HepG2 (cell line): ENCODE measurements around the gene ANKK1. TPM values are rescaled to one million over a fixed set of nuclear protein-coding genes. Genes with fewer than 3 reads are reported as not detected.

Source experiments
- ATAC-seq: fragments of 200-7000 bp; cut with Tn5 transposase; 3 replicates; pipeline ENCODE4 v1.9.1; 2020; ENCODE audit warnings: mild to moderate bottlenecking, moderate library complexity
- BruUV-seq: library from RNA; stranded (reverse); fragments of 400-500 nt; replicated peaks from 2 replicates; lab custom pipeline; 2021; lab: Mats Ljungman, UMichigan
- CTCF ChIA-PET: fragments of 300-600 bp; formaldehyde crosslinking; extraction: SDS; loops from one replicate; lab custom pipeline; 2021; ENCODE audit warnings: low total read pairs, inconsistent platforms, low intra/inter-chr PET ratio; lab: Yijun Ruan, JAX
- POLR2A ChIA-PET: fragments of 350-600 bp; sonication (Branson Sonifier 250); formaldehyde crosslinking; loops from one replicate; lab custom pipeline; 2020; ENCODE audit warnings: antibody characterized with exemption, inconsistent platforms; lab: Yijun Ruan, JAX
- DNase-seq: peaks from one replicate; pipeline ENCODE4 v3.0.0-alpha.2; 2015; ENCODE audit warnings: low spot score
- FAIRE-seq: peaks from 3 replicates; lab custom pipeline; 2011; peaks lifted over from hg19 to GRCh38; lab: Jason Lieb, UNC
- H2AFZ ChIP-seq: one replicate; pipeline ENCODE4 v1.6.1; 2011; ENCODE audit warnings: low read length, inconsistent platforms
- H3K27ac ChIP-seq: fragments of 300-600 bp; 3 replicates; pipeline ENCODE4 v1.8.0; 2011; ENCODE audit warnings: mixed run types, mild to moderate bottlenecking, mixed read lengths, low read length, inconsistent platforms; ENCODE audit not compliant: insufficient read depth; ENCODE audit errors: extremely low read length
- H3K27me3 ChIP-seq, 2 experiments: fragments of 200-600 bp in 1 of 2; 2 replicates in 1 of 2; 3 replicates in 1 of 2; pipeline versions ENCODE4 v1.6.0 to v1.8.0; 2011; ENCODE audit warnings: low read length in 2 of 2, mild to moderate bottlenecking in 2 of 2, moderate library complexity in 2 of 2, inconsistent platforms in 1 of 2; ENCODE audit not compliant: insufficient read depth in 2 of 2, control insufficient read depth in 1 of 2
- H3K36me3 ChIP-seq, 2 experiments: fragments of 200-600 bp in 1 of 2; replicated peaks in 1 of 2; 2 replicates in 1 of 2; 3 replicates in 1 of 2; pipeline versions ENCODE4 v1.5.1 to v1.8.0; 2011; ENCODE audit warnings: low read length in 2 of 2, inconsistent platforms in 1 of 2; ENCODE audit not compliant: insufficient read depth in 2 of 2, control insufficient read depth in 1 of 2
- H3K4me1 ChIP-seq: 2 replicates; pipeline ENCODE4 v1.5.1; 2012; ENCODE audit warnings: low read length, inconsistent platforms; ENCODE audit not compliant: insufficient read depth
- H3K4me2 ChIP-seq: 2 replicates; pipeline ENCODE4 v1.6.0; 2011; ENCODE audit warnings: low read depth, low read length, inconsistent platforms
- H3K4me3 ChIP-seq, 3 experiments: fragments of 200-600 bp in 1 of 3; sonication (generic), shearing (Covaris generic) in 1 of 3; replicated peaks in 1 of 3; 2 replicates each; pipeline ENCODE4 v1.5.1; 2011 to 2016; ENCODE audit warnings: low read length in 3 of 3, inconsistent platforms in 2 of 3, low read depth in 2 of 3, mild to moderate bottlenecking in 2 of 3, control low read depth in 1 of 3, mixed read lengths in 1 of 3; ENCODE audit not compliant: insufficient read depth in 1 of 3
- H3K79me2 ChIP-seq: one replicate; pipeline ENCODE4 v1.6.1; 2011; ENCODE audit warnings: low read length, inconsistent platforms; ENCODE audit not compliant: insufficient read depth
- H3K9ac ChIP-seq: 2 replicates; pipeline ENCODE4 v1.6.0; 2011; ENCODE audit warnings: mild to moderate bottlenecking, low read depth, low read length, inconsistent platforms; ENCODE audit not compliant: insufficient read depth
- H3K9me3 ChIP-seq: 2 replicates; pipeline ENCODE4 v1.5.1; 2012; ENCODE audit warnings: mild to moderate bottlenecking, low read length
- H4K20me1 ChIP-seq: 2 replicates; pipeline ENCODE4 v1.6.0; 2011; ENCODE audit warnings: inconsistent platforms, mild to moderate bottlenecking, low read length, moderate library complexity; ENCODE audit not compliant: insufficient read depth
- CBX5 ChIP-seq: sonication (generic); formaldehyde crosslinking; IDR thresholded peaks from 2 replicates; pipeline ENCODE4 v1.4.0; 2020; ENCODE audit warnings: missing genetic modification reagents, borderline replicate concordance
- GATAD2A ChIP-seq: IDR thresholded peaks from 2 replicates; pipeline ENCODE4 v1.6.1; 2016
- KAT7 ChIP-seq: IDR thresholded peaks from 2 replicates; pipeline ENCODE4 v1.6.1; 2018; ENCODE audit warnings: borderline replicate concordance, missing compliant biosample characterization
- PCBP2 ChIP-seq: fragments of 200-400 bp; formaldehyde crosslinking; optimal IDR thresholded peaks from 2 replicates; pipeline ENCODE3; 2018; ENCODE audit warnings: low read length, low read depth; ENCODE audit not compliant: poor library complexity, severe bottlenecking
- RFX3 ChIP-seq: IDR thresholded peaks from 2 replicates; pipeline ENCODE4 v1.6.1; 2016; ENCODE audit warnings: missing biosample characterization, missing genetic modification reagents
- SPEN ChIP-seq: sonication (generic); formaldehyde crosslinking; IDR thresholded peaks from 2 replicates; pipeline ENCODE4 v1.5.1; 2020; ENCODE audit warnings: low read depth, mild to moderate bottlenecking, missing genetic modification reagents
- WIZ ChIP-seq: sonication (generic); formaldehyde crosslinking; IDR thresholded peaks from 2 replicates; pipeline ENCODE4 v1.5.1; 2020; ENCODE audit warnings: mild to moderate bottlenecking, missing genetic modification reagents
- ZNF274 ChIP-seq: sonication (generic); formaldehyde crosslinking; IDR thresholded peaks from 2 replicates; pipeline ENCODE4 v1.5.1; 2020; ENCODE audit warnings: mild to moderate bottlenecking, missing genetic modification reagents
- WGBS: methylation state at CpG from one replicate; pipeline ENCODE4 v1.1.6; 2017; ENCODE audit warnings: low lambda C conversion rate; 5-methylcytosine and 5-hydroxymethylcytosine counted together
- in situ Hi-C: cut with HindIII; loops from 2 replicates; pipeline ENCODE4 v1.10.0; 2017; ENCODE audit warnings: low pct_unique_long_range_greater_than_20kb; ENCODE audit not compliant: extremely low pct_ligation_motif_present
- intact Hi-C: fragments of 100-400 bp; cut with micrococcal nuclease; formaldehyde crosslinking; loops from one replicate; pipeline ENCODE4 v1.10.0; 2022; ENCODE audit not compliant: unreplicated experiment
- polyA plus RNA-seq, 8 experiments: library from polyadenylated mRNA; depleted of rRNA in 3 of 8; stranded (reverse) in 7 of 8; unstranded in 1 of 8; fragments of >200 nt; fragmentation: Illumina TruSeq in 4 of 8; extraction: Trizol in 4 of 8; gene quantifications; 2 replicates each; pipeline versions ENCODE4 v1.2.1 to v1.2.3, GENCODE V29; 2011 to 2016; ENCODE audit warnings: low read depth in 4 of 8, missing spikeins in 1 of 8, mixed read lengths in 1 of 8; ENCODE audit not compliant: insufficient read depth in 1 of 8
- total RNA-seq, 5 experiments: library from RNA; depleted of rRNA; stranded (reverse); fragments of >200 nt; fragmentation: Illumina TruSeq; extraction: Trizol; gene quantifications; 2 replicates each; pipeline ENCODE4 v1.2.3, GENCODE V29; 2016; ENCODE audit warnings: low read depth in 1 of 5
- TF ChIP-seq, protein P1 (sequence below): sonication (generic); formaldehyde crosslinking; IDR thresholded peaks from 2 replicates; pipeline ENCODE4 v1.4.0; 2020; ENCODE audit warnings: missing genetic modification reagents
- TF ChIP-seq, protein P2 (sequence below): sonication (generic); formaldehyde crosslinking; IDR thresholded peaks from 2 replicates; pipeline ENCODE4 v1.4.0; 2020; ENCODE audit warnings: mild to moderate bottlenecking, missing genetic modification reagents
- TF ChIP-seq, protein P3 (sequence below): sonication (generic); formaldehyde crosslinking; conservative IDR thresholded peaks from 2 replicates; pipeline ENCODE4 v1.5.0; 2020; ENCODE audit warnings: missing genetic modification reagents
- TF ChIP-seq, protein P4 (sequence below): sonication (generic); formaldehyde crosslinking; IDR thresholded peaks from 2 replicates; pipeline ENCODE4 v1.4.0; 2020; ENCODE audit warnings: low read depth, mild to moderate bottlenecking, missing genetic modification reagents

ANKK1 gene
- total and polyA plus RNA-seq, 2 of the 13 experiments (the other 11 are each of a cell fraction or from before 2014, with no cell fraction given), result 0.04 to 0.22 TPM

DNA sequence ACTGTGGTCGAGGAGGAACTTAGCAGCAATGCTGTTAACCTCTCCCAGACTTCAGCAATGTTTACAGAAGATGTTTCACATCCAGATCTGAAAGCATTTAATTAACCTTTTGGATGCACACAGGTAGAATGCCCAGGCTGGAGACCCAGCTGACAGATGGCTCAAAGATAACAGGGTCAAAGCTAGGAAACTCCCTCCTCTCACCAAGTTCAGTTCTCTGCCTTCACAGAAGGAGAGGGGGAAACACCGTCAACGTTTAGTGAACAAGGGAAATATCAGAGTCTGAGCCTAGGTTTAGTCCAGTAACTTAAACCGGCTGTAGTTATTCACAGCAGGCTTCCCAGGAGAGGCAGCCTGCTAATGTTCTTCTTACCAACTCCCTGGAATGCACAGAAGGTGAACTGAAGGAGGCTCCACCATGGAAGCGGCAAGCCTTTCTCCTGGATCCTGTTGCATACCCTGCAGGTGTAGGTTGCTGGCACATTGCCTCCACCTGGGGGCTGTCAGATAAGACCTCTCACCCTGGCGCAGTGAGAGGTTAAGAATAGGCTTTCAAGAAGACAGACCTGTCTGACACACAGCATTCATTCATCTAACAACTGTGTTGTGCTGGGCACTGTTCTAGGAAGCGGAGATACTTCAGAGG is 23.5 kb upstream of the ANKK1 start:
- FAIRE-seq, result no peak
- peaks cover 3 to 9% of the 10 kb centered on the region in 2 experiments; a peak in 2 of 5 replicates for H3K36me3 ChIP-seq
- in situ Hi-C loops, result no loop called here
- no peaks in the 10 kb centered on the region for H3K79me2 ChIP-seq
- ChIA-PET POLR2A (no interaction called here), CTCF (no interaction called here)
- H3K9ac ChIP-seq, result no peak overlapping the region
- no peak for ATAC-seq
- no peak overlapping the region for H3K27ac ChIP-seq
- intact Hi-C loops, result no loop called here
- no TSS peak for BruUV-seq
- DNase-seq, result no peak
- H2AFZ ChIP-seq, result no peak overlapping the region
- H3K4me1 ChIP-seq, result no peaks in the 10 kb centered on the region
- H3K4me2 ChIP-seq, result no peak overlapping the region
- WGBS, result 93% methylated on average over 7 of the region's 7 CpGs
- H3K27me3 ChIP-seq, result no peaks in the 10 kb centered on the region
- no peaks in the 10 kb centered on the region for H3K9me3 ChIP-seq
- no peak overlapping the region for H3K4me3 ChIP-seq
- no peaks in the 10 kb centered on the region for H4K20me1 ChIP-seq
- TF ChIP-seq RFX3 (no peak), CBX5 (CRISPR knock-in tag) (no peak), WIZ (no peak), SPEN (CRISPR knock-in tag) (no peak), PCBP2 (no peak), KAT7 (CRISPR knock-in tag) (no peak), GATAD2A (CRISPR knock-in tag) (no peak), ZNF274 (no peak)
- TF ChIP-seq, protein P1, sequence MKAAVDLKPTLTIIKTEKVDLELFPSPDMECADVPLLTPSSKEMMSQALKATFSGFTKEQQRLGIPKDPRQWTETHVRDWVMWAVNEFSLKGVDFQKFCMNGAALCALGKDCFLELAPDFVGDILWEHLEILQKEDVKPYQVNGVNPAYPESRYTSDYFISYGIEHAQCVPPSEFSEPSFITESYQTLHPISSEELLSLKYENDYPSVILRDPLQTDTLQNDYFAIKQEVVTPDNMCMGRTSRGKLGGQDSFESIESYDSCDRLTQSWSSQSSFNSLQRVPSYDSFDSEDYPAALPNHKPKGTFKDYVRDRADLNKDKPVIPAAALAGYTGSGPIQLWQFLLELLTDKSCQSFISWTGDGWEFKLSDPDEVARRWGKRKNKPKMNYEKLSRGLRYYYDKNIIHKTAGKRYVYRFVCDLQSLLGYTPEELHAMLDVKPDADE (CRISPR knock-in tag), result no peak
- TF ChIP-seq, protein P2, sequence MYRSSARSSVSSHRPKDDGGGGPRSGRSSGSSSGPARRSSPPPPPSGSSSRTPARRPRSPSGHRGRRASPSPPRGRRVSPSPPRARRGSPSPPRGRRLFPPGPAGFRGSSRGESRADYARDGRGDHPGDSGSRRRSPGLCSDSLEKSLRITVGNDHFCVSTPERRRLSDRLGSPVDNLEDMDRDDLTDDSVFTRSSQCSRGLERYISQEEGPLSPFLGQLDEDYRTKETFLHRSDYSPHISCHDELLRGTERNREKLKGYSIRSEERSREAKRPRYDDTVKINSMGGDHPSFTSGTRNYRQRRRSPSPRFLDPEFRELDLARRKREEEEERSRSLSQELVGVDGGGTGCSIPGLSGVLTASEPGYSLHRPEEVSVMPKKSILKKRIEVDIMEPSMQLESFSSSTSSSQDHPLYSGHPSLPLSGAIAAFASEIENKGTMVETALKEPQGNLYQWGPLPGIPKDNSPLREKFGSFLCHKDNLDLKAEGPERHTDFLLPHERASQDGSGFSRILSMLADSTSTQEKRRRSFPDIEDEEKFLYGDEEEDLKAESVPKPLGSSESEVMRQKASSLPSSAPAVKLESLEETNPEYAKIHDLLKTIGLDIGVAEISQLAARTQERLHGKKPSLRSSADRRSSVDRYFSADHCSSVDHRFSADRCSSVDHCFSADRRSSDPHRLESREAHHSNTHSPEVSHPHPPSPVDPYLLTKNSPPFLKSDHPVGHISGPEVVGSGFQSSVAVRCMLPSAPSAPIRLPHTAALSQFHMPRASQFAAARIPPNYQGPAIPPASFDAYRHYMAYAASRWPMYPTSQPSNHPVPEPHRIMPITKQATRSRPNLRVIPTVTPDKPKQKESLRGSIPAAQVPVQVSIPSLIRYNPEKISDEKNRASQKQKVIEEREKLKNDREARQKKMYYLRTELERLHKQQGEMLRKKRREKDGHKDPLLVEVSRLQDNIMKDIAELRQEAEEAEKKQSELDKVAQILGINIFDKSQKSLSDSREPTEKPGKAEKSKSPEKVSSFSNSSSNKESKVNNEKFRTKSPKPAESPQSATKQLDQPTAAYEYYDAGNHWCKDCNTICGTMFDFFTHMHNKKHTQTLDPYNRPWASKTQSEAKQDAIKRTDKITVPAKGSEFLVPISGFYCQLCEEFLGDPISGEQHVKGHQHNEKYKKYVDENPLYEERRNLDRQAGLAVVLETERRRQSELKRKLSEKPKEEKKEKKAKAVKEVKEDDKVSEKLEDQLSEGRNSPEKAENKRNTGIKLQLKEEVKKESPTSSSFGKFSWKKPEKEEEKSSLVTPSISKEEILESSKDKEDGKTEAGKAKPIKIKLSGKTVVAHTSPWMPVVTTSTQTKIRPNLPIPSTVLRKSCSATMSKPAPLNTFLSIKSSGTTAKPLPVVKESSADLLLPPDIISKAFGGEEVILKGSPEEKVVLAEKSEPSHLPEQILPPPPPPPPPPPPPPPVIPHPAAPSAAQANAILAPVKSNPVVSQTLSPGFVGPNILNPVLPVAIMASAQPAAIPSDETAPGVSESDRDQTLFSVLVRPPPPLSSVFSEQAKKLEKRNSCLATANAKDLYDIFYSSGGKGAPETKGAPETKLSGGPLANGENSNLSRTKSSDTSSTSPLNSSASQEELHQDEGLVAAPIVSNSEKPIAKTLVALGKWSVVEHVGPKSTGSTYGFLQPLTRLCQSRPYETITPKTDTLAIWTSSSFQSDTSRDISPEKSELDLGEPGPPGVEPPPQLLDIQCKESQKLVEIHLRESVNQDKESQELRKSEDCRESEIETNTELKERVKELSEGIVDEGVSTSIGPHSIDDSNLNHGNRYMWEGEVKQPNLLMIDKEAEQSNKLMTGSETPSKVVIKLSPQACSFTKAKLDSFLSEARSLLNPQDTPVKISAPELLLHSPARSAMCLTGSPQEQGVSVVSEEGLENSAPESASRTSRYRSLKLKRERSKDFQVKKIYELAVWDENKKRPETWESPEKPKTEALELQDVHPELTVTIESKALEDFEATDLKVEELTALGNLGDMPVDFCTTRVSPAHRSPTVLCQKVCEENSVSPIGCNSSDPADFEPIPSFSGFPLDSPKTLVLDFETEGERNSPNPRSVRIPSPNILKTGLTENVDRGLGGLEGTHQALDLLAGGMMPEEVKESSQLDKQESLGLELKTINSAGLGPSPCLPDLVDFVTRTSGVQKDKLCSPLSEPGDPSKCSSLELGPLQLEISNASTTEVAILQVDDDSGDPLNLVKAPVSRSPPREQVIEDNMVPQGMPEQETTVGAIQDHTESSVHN (CRISPR knock-in tag), result no peak
- TF ChIP-seq, protein P3, sequence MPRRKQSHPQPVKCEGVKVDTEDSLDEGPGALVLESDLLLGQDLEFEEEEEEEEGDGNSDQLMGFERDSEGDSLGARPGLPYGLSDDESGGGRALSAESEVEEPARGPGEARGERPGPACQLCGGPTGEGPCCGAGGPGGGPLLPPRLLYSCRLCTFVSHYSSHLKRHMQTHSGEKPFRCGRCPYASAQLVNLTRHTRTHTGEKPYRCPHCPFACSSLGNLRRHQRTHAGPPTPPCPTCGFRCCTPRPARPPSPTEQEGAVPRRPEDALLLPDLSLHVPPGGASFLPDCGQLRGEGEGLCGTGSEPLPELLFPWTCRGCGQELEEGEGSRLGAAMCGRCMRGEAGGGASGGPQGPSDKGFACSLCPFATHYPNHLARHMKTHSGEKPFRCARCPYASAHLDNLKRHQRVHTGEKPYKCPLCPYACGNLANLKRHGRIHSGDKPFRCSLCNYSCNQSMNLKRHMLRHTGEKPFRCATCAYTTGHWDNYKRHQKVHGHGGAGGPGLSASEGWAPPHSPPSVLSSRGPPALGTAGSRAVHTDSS, result no peak
- TF ChIP-seq, protein P4, sequence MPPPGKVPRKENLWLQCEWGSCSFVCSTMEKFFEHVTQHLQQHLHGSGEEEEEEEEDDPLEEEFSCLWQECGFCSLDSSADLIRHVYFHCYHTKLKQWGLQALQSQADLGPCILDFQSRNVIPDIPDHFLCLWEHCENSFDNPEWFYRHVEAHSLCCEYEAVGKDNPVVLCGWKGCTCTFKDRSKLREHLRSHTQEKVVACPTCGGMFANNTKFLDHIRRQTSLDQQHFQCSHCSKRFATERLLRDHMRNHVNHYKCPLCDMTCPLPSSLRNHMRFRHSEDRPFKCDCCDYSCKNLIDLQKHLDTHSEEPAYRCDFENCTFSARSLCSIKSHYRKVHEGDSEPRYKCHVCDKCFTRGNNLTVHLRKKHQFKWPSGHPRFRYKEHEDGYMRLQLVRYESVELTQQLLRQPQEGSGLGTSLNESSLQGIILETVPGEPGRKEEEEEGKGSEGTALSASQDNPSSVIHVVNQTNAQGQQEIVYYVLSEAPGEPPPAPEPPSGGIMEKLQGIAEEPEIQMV (CRISPR knock-in tag), result no peak
